Measurements from ENCODE around the gene KDF1. TPM values are rescaled to one million over a fixed set of nuclear protein-coding genes. Genes with fewer than 3 reads are reported as not detected.

The KDF1 gene
- total and polyA plus RNA-seq, 2 of the 13 experiments (the other 11 are each of a cell fraction or from before 2014, with no cell fraction given), result 1.9 to 4.9 TPM

- TF ChIP-seq, protein P1, sequence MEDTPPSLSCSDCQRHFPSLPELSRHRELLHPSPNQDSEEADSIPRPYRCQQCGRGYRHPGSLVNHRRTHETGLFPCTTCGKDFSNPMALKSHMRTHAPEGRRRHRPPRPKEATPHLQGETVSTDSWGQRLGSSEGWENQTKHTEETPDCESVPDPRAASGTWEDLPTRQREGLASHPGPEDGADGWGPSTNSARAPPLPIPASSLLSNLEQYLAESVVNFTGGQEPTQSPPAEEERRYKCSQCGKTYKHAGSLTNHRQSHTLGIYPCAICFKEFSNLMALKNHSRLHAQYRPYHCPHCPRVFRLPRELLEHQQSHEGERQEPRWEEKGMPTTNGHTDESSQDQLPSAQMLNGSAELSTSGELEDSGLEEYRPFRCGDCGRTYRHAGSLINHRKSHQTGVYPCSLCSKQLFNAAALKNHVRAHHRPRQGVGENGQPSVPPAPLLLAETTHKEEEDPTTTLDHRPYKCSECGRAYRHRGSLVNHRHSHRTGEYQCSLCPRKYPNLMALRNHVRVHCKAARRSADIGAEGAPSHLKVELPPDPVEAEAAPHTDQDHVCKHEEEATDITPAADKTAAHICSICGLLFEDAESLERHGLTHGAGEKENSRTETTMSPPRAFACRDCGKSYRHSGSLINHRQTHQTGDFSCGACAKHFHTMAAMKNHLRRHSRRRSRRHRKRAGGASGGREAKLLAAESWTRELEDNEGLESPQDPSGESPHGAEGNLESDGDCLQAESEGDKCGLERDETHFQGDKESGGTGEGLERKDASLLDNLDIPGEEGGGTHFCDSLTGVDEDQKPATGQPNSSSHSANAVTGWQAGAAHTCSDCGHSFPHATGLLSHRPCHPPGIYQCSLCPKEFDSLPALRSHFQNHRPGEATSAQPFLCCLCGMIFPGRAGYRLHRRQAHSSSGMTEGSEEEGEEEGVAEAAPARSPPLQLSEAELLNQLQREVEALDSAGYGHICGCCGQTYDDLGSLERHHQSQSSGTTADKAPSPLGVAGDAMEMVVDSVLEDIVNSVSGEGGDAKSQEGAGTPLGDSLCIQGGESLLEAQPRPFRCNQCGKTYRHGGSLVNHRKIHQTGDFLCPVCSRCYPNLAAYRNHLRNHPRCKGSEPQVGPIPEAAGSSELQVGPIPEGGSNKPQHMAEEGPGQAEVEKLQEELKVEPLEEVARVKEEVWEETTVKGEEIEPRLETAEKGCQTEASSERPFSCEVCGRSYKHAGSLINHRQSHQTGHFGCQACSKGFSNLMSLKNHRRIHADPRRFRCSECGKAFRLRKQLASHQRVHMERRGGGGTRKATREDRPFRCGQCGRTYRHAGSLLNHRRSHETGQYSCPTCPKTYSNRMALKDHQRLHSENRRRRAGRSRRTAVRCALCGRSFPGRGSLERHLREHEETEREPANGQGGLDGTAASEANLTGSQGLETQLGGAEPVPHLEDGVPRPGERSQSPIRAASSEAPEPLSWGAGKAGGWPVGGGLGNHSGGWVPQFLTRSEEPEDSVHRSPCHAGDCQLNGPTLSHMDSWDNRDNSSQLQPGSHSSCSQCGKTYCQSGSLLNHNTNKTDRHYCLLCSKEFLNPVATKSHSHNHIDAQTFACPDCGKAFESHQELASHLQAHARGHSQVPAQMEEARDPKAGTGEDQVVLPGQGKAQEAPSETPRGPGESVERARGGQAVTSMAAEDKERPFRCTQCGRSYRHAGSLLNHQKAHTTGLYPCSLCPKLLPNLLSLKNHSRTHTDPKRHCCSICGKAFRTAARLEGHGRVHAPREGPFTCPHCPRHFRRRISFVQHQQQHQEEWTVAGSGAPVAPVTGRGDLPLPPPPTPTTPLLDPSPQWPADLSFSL (CRISPR knock-in tag; IDR thresholded peaks at IDR 0.05), result no peak
- TF ChIP-seq ZNF776 (CRISPR knock-in tag; IDR thresholded peaks at IDR 0.05) (0 out of 2 replicates have a peak, but pooled peaks have one; percentile 48), ZNF276 (CRISPR knock-in tag; IDR thresholded peaks at IDR 0.05; ENCODE audit: low read depth) (no peak), NCOA5 (CRISPR knock-in tag; IDR thresholded peaks at IDR 0.05) (peak; percentile 97; the same call in 1 of the 2 replicates), KDM6A (CRISPR knock-in tag; IDR thresholded peaks at IDR 0.05; ENCODE audit: low read depth) (no peak), ZNF841 (CRISPR knock-in tag; IDR thresholded peaks at IDR 0.05; ENCODE audit: borderline replicate concordance) (no peak), REPIN1 (CRISPR knock-in tag; IDR thresholded peaks at IDR 0.05; ENCODE audit: borderline replicate concordance, low read depth) (0 out of 2 replicates have a peak, but pooled peaks have one; percentile 28), KLF15 (CRISPR knock-in tag; IDR thresholded peaks at IDR 0.05; ENCODE audit: borderline replicate concordance) (no peak), EHMT2 (IDR thresholded peaks at IDR 0.05; ENCODE audit: borderline replicate concordance, low read depth, low read length) (no peak), ZNF678 (CRISPR knock-in tag; IDR thresholded peaks at IDR 0.05) (no peak), STAT6 (CRISPR knock-in tag; IDR thresholded peaks at IDR 0.05; ENCODE audit: borderline replicate concordance) (no peak), ZNF580 (CRISPR knock-in tag; IDR thresholded peaks at IDR 0.05; ENCODE audit: borderline replicate concordance, low read depth) (0 out of 2 replicates have a peak, but pooled peaks have one; percentile 35), TEAD3 (CRISPR knock-in tag; optimal IDR thresholded peaks at IDR 0.05; ENCODE audit: borderline replicate concordance) (peak; percentile 25), MEIS2 (CRISPR knock-in tag; IDR thresholded peaks at IDR 0.05) (no peak)
- TF ChIP-seq, protein P2, sequence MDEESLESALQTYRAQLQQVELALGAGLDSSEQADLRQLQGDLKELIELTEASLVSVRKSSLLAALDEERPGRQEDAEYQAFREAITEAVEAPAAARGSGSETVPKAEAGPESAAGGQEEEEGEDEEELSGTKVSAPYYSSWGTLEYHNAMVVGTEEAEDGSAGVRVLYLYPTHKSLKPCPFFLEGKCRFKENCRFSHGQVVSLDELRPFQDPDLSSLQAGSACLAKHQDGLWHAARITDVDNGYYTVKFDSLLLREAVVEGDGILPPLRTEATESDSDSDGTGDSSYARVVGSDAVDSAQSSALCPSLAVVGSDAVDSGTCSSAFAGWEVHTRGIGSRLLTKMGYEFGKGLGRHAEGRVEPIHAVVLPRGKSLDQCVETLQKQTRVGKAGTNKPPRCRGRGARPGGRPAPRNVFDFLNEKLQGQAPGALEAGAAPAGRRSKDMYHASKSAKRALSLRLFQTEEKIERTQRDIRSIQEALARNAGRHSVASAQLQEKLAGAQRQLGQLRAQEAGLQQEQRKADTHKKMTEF (CRISPR knock-in tag; IDR thresholded peaks at IDR 0.05), result no peak; the same call in none of the 2 replicates
These were observed 41.5 kb upstream of the KDF1 start (continued) for GRCh38 chr1:27001570-27002360.
